ENCODE results near the gene C1GALT1.

Gene C1GALT1

GRCh38 chr7:7256731-7257274 is 74.5 kb downstream of the C1GALT1 start:
- Histone ChIP-seq H4K20me1 (ENCODE audit: insufficient read depth, low read length) (no peaks in the 10 kb centered on the region), H3K79me2 (ENCODE audit: insufficient read depth, low read length) (no peaks in the 10 kb centered on the region), H3K9me3 (ENCODE audit: insufficient read depth, low read length, severe bottlenecking) (no peaks in the 10 kb centered on the region), H3K4me1 (ENCODE audit: insufficient read depth, low read length) (peaks cover 25% of the 10 kb centered on the region), H3K4me3 (ENCODE audit: low read depth in 1 of 2, low read length in 2 of 2) (no peak overlapping the region), H3K9ac (ENCODE audit: low read depth, low read length) (no peak overlapping the region), H2AFZ (ENCODE audit: low read depth, low read length) (no peak overlapping the region), H3K27ac (ENCODE audit: low read length) (peak overlapping the region; percentile 81), H3K27me3 (ENCODE audit: insufficient read depth, low read length, poor library complexity) (no peaks in the 10 kb centered on the region), H3K36me3 (ENCODE audit: insufficient read depth, low read length) (no peaks in the 10 kb centered on the region), H3K4me2 (ENCODE audit: insufficient read depth, low read length) (no peak overlapping the region)
- TF ChIP-seq CTCF (IDR thresholded peaks at IDR 0.05; ENCODE audit: borderline replicate concordance, extremely low read depth, low read length, poor library complexity, severe bottlenecking): no peak
- no peak for TF ChIP-seq EZH2 (IDR thresholded peaks at IDR 0.05; ENCODE audit: borderline replicate concordance, low read depth, low read length, severe bottlenecking)
- DNase-seq (no peak), ATAC-seq (ENCODE audit: insufficient read depth, low read depth) (no peak)

- Histone ChIP-seq H3K9me3 (ENCODE audit: insufficient read depth, low read length, severe bottlenecking) (no peaks in the 10 kb centered on the region), H3K36me3 (ENCODE audit: insufficient read depth, low read length) (no peaks in the 10 kb centered on the region), H3K79me2 (ENCODE audit: insufficient read depth, low read length) (no peaks in the 10 kb centered on the region), H3K4me3 (ENCODE audit: low read depth in 1 of 2, low read length in 2 of 2) (peak overlapping the region in 1 of 2 experiments; percentile 11; a peak in 2 of 4 replicates), H3K27me3 (ENCODE audit: insufficient read depth, low read length, poor library complexity) (no peaks in the 10 kb centered on the region), H3K27ac (ENCODE audit: low read length) (peak overlapping the region; percentile 81), H3K4me1 (ENCODE audit: insufficient read depth, low read length) (peaks cover 25% of the 10 kb centered on the region), H4K20me1 (ENCODE audit: insufficient read depth, low read length) (no peaks in the 10 kb centered on the region), H2AFZ (ENCODE audit: low read depth, low read length) (peak overlapping the region; percentile 60), H3K9ac (ENCODE audit: low read depth, low read length) (peak overlapping the region; percentile 48), H3K4me2 (ENCODE audit: insufficient read depth, low read length) (peak overlapping the region; percentile 58)
- peak; percentile 68 for ATAC-seq (ENCODE audit: insufficient read depth, low read depth)
- DNase-seq: no peak
- TF ChIP-seq EZH2 (IDR thresholded peaks at IDR 0.05; ENCODE audit: borderline replicate concordance, low read depth, low read length, severe bottlenecking) (no peak), CTCF (IDR thresholded peaks at IDR 0.05; ENCODE audit: borderline replicate concordance, extremely low read depth, low read length, poor library complexity, severe bottlenecking) (no peak)
Measured at GRCh38 chr7:7257899-7258692, 75.8 kb downstream of the C1GALT1 start.

GRCh38 chr7:7261863-7262262 is 79.5 kb downstream of the C1GALT1 start:
- Histone ChIP-seq H2AFZ (ENCODE audit: low read depth, low read length) (no peak overlapping the region), H3K79me2 (ENCODE audit: insufficient read depth, low read length) (no peaks in the 10 kb centered on the region), H3K27me3 (ENCODE audit: insufficient read depth, low read length, poor library complexity) (no peaks in the 10 kb centered on the region), H4K20me1 (ENCODE audit: insufficient read depth, low read length) (no peaks in the 10 kb centered on the region), H3K4me2 (ENCODE audit: insufficient read depth, low read length) (no peak overlapping the region), H3K4me1 (ENCODE audit: insufficient read depth, low read length) (peaks cover 23% of the 10 kb centered on the region), H3K36me3 (ENCODE audit: insufficient read depth, low read length) (no peaks in the 10 kb centered on the region), H3K9me3 (ENCODE audit: insufficient read depth, low read length, severe bottlenecking) (no peaks in the 10 kb centered on the region), H3K9ac (ENCODE audit: low read depth, low read length) (no peak overlapping the region), H3K4me3 (ENCODE audit: low read depth in 1 of 2, low read length in 2 of 2) (no peak overlapping the region), H3K27ac (ENCODE audit: low read length) (no peak overlapping the region)
- no peak for DNase-seq
- no peak for ATAC-seq (ENCODE audit: insufficient read depth, low read depth)
- TF ChIP-seq CTCF (IDR thresholded peaks at IDR 0.05; ENCODE audit: borderline replicate concordance, extremely low read depth, low read length, poor library complexity, severe bottlenecking) (no peak), EZH2 (IDR thresholded peaks at IDR 0.05; ENCODE audit: borderline replicate concordance, low read depth, low read length, severe bottlenecking) (no peak)
